ENCODE data around the gene CLCNKB.
"Not testable (repeated sequence)": the region's sequence is repeated elsewhere in the genome, so short reads cannot be mapped to it uniquely, and the experiment has no call there.

Gene CLCNKB

GRCh38 chr1:16061266-16061665, 17.7 kb downstream of the CLCNKB start:
- DNase-seq (ENCODE audit: low read depth), result no peak

- DNase-seq (ENCODE audit: low read depth), result not testable (repeated sequence)
Observed at GRCh38 chr1:16061989-16062686, 18.6 kb downstream of the CLCNKB start.

GRCh38 chr1:16062687-16063075, 19.1 kb downstream of the CLCNKB start:
- not testable (repeated sequence) for DNase-seq (ENCODE audit: low read depth)

GRCh38 chr1:16063226-16063829, 19.7 kb downstream of the CLCNKB start:
- no peak for DNase-seq (ENCODE audit: low read depth)

GRCh38 chr1:16063921-16064320, 20.3 kb downstream of the CLCNKB start:
- no peak for DNase-seq (ENCODE audit: low read depth)

GRCh38 chr1:16064536-16065268, 21.1 kb downstream of the CLCNKB start:
- no peak for DNase-seq (ENCODE audit: low read depth)

- no peak for DNase-seq (ENCODE audit: low read depth)
Observed at GRCh38 chr1:16065269-16065576, 21.6 kb downstream of the CLCNKB start.

- no peak for DNase-seq (ENCODE audit: low read depth)
Observed at GRCh38 chr1:16066245-16066644, 22.7 kb downstream of the CLCNKB start.

- no peak for DNase-seq (ENCODE audit: low read depth)
Observed at GRCh38 chr1:16067127-16067768, 23.7 kb downstream of the CLCNKB start.

- DNase-seq (ENCODE audit: low read depth), result no peak
Observed at GRCh38 chr1:16067933-16068332, 24.4 kb downstream of the CLCNKB start.

GRCh38 chr1:16068356-16069270, 25.0 kb downstream of the CLCNKB start:
- DNase-seq (ENCODE audit: low read depth), result no peak

- DNase-seq (ENCODE audit: low read depth), result no peak
Observed at GRCh38 chr1:16070640-16071355, 27.2 kb downstream of the CLCNKB start.

- no peak for DNase-seq (ENCODE audit: low read depth)
Observed at GRCh38 chr1:16071614-16072013, 28.0 kb downstream of the CLCNKB start.

- no peak for DNase-seq (ENCODE audit: low read depth)
Observed at GRCh38 chr1:16072095-16072494, 28.5 kb downstream of the CLCNKB start.

- DNase-seq (ENCODE audit: low read depth), result no peak
Observed at GRCh38 chr1:16072616-16073484, 29.3 kb downstream of the CLCNKB start.

- no peak for DNase-seq (ENCODE audit: low read depth)
Observed at GRCh38 chr1:16073490-16074119, 30.0 kb downstream of the CLCNKB start, which contains the start of gene FAM131C. FAM131C (minus strand) TSS chr1:16073651; CDS start chr1:16073442, 209 bp downstream.

- DNase-seq (ENCODE audit: low read depth), result no peak
Observed at GRCh38 chr1:16074217-16074616, 30.6 kb downstream of the CLCNKB start.

GRCh38 chr1:16075337-16076030, 31.9 kb downstream of the CLCNKB start:
- no peak for DNase-seq (ENCODE audit: low read depth)
